Progenitor cell of endocrine pancreas (in vitro differentiated cells): ENCODE data around the gene RSRC1. TPM values are rescaled to one million over a fixed set of nuclear protein-coding genes. Genes with fewer than 3 reads are reported as not detected.
A peak's percentile ranks its signal among the peaks of the same experiment; 100 is the strongest.

Source experiments
- DNase-seq: peaks from one replicate; pipeline ENCODE4 v3.0.0; 2021; ENCODE audit warnings: low spot score; ENCODE audit not compliant: unreplicated experiment
- H3K27ac Mint-ChIP-seq: 2 replicates; pipeline ENCODE4 v1.8.0; 2021; ENCODE audit warnings: mild to moderate bottlenecking, moderate library complexity, mixed read lengths
- H3K27me3 Mint-ChIP-seq: 2 replicates; pipeline ENCODE4 v1.8.0; 2021; ENCODE audit warnings: mixed read lengths
- H3K36me3 Mint-ChIP-seq: 2 replicates; pipeline ENCODE4 v1.8.0; 2022; ENCODE audit warnings: mixed read lengths; ENCODE audit not compliant: insufficient read depth
- H3K4me1 Mint-ChIP-seq: 2 replicates; pipeline ENCODE4 v1.8.0; 2021; ENCODE audit warnings: low read depth, mixed read lengths
- H3K4me3 Mint-ChIP-seq: 2 replicates; pipeline ENCODE4 v1.8.0; 2021; ENCODE audit warnings: low read depth, mild to moderate bottlenecking, moderate library complexity, mixed read lengths
- H3K9me3 Mint-ChIP-seq: 2 replicates; pipeline ENCODE4 v1.8.0; 2021; ENCODE audit warnings: low read depth, mixed read lengths
- total RNA-seq: library from RNA; stranded (reverse); gene quantifications from 2 replicates; pipeline ENCODE4 v1.2.1, GENCODE V29; 2021
- TF ChIP-seq, protein P1 (sequence below): fragments of 200-600 bp; sonication (generic); IDR thresholded peaks from one replicate; pipeline ENCODE4 v1.5.0; 2021; ENCODE audit warnings: antibody characterized with exemption, mild to moderate bottlenecking; ENCODE audit not compliant: unreplicated experiment

The RSRC1 gene
- total RNA-seq, 1 donor from 2014 or later = 50.6 TPM

DNA sequence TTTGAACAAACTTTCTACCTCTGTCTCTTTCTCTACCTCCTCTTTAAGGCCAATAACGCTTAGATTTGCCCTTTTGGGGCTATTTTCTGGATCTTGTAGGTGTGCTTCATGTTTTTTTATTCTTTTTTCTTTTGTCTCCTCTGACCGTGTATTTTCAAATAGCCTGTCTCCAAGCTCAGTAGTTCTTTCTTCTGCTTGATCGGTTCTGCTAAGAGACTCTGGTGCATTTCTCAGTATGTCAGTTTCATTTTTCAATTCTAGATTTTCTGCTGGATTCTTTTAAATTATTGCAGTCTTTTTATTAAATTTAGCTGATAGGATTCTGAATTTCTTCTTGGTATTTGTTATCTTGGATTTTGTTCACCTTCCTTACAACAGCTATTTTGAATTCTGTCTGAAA, 148.7 kb downstream of the RSRC1 start:
- no peak for DNase-seq
- Mint-ChIP-seq H3K4me1 (peaks cover 3% of the 10 kb centered on the region), H3K9me3 (peaks cover 19% of the 10 kb centered on the region), H3K27me3 (no peaks in the 10 kb centered on the region), H3K4me3 (no peak overlapping the region), H3K27ac (no peak overlapping the region), H3K36me3 (peaks cover 28% of the 10 kb centered on the region)
- TF ChIP-seq, protein P1, sequence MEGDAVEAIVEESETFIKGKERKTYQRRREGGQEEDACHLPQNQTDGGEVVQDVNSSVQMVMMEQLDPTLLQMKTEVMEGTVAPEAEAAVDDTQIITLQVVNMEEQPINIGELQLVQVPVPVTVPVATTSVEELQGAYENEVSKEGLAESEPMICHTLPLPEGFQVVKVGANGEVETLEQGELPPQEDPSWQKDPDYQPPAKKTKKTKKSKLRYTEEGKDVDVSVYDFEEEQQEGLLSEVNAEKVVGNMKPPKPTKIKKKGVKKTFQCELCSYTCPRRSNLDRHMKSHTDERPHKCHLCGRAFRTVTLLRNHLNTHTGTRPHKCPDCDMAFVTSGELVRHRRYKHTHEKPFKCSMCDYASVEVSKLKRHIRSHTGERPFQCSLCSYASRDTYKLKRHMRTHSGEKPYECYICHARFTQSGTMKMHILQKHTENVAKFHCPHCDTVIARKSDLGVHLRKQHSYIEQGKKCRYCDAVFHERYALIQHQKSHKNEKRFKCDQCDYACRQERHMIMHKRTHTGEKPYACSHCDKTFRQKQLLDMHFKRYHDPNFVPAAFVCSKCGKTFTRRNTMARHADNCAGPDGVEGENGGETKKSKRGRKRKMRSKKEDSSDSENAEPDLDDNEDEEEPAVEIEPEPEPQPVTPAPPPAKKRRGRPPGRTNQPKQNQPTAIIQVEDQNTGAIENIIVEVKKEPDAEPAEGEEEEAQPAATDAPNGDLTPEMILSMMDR = no peak

DNA sequence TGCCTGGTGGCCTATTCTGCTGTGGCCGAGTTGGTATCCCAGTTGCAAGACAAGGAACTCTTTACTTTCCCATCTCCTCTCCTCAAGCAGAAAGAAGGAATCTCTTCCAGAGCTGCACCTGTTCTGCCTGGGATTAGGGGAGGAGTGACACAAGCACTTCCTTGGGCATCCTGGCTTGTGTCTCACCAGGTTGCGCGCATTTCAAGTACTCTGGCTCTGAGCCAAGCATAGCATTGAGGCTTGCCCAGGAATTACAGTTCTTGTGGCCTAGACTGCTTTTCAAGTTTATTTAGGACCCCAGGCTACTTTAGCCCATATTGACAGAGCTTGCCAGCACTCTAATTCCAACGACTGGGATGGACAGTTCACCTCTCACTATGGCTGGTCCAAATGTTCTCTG, 150.5 kb downstream of the RSRC1 start:
- TF ChIP-seq, protein P1 = no peak
- Mint-ChIP-seq H3K4me1 (peaks cover 3% of the 10 kb centered on the region), H3K27me3 (no peaks in the 10 kb centered on the region), H3K27ac (no peak overlapping the region), H3K36me3 (peaks cover 20% of the 10 kb centered on the region), H3K4me3 (no peak overlapping the region), H3K9me3 (peaks cover 14% of the 10 kb centered on the region)
- DNase-seq = no peak

DNA sequence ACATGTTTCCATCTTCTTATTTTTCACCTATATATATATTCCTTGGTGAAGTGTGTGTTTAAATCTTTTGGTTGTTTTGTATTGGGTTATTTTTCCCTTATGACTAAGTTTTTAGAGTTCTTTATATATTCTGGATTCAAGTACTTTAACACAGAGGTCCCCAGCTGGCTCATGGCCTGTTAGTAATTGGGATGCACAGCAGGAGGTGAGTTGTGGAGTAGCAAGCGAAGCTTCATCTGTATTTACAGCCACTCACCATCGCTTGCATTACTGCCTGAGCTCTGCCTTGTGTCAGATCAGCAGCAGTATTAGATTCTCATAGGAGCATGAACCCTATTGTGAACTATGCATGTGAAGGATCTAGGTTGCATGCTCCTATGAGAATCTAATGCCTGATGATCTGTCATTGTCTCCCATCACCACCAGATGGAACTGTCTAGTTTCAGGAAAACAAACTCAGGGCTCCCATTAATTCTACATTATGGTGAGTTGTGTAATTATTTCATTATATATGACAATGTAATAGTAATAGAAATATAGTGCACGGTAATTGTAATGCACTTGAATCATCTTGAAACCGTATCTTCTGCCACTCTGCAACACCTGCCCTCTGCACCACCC, 151.6 kb downstream of the RSRC1 start:
- no peak overlapping the region for H3K27ac Mint-ChIP-seq
- DNase-seq = no peak

DNA sequence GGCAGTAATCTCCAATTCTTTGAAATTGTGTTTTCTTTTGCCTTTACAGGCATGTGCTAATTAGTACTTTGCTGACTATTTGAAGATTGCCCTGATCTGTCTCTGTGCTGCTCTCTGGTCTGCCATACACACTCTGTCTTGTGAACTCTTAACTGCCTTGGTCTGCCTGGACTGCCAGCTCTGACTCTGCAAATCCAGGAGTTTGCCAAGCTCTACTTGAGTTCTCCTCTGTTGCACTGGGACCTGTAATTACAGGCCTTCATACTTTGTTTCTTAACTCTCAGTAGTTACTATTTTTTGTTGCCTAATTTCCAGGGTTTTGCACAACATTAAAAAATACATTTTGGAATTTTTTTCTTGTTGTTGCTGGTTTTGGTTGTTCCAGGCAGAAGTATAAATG, 155.0 kb downstream of the RSRC1 start:
- Mint-ChIP-seq H3K27me3 (no peaks in the 10 kb centered on the region), H3K9me3 (peaks cover 28% of the 10 kb centered on the region), H3K4me3 (no peak overlapping the region), H3K36me3 (peaks cover 26% of the 10 kb centered on the region), H3K4me1 (peaks cover under 1% of the 10 kb centered on the region), H3K27ac (no peak overlapping the region)
- TF ChIP-seq, protein P1 = no peak
- no peak for DNase-seq

More for the DNA sequence above, 151.6 kb downstream of the RSRC1 start:
- Mint-ChIP-seq H3K4me3 (no peak overlapping the region), H3K9me3 (peaks cover 13% of the 10 kb centered on the region), H3K4me1 (peaks cover 3% of the 10 kb centered on the region), H3K27me3 (no peaks in the 10 kb centered on the region), H3K36me3 (peaks cover 11% of the 10 kb centered on the region)
- TF ChIP-seq, protein P1 = no peak

DNA sequence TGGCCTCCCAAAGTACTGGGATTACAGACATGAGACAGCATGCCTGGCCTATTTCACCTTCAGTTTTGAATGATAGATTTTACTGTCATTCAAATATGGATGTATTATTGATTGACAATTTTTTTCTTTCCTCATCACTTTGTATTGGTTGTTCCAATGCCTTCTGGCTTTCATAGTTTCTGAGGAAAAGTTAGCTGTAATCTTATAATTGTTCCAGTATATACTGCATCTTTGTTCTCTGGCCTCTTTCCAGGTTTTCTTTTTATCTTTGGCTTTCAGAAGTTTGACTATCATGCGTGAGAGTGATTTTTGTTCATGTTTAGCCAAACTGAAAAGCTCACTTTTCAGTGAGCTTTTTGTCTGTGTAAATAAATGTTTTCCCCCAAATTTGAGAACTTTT, 157.1 kb downstream of the RSRC1 start:
- Mint-ChIP-seq H3K27ac (peak overlapping the region; percentile 29), H3K4me3 (no peak overlapping the region), H3K36me3 (peaks cover 20% of the 10 kb centered on the region), H3K4me1 (peaks cover 2% of the 10 kb centered on the region), H3K27me3 (no peaks in the 10 kb centered on the region), H3K9me3 (peaks cover 22% of the 10 kb centered on the region)
- no peak for DNase-seq
- TF ChIP-seq, protein P1 = no peak
